Activated CD4-positive, alpha-beta T cell treated with anti-CD3 and anti-CD28 coated beads for 36 hours (primary cell): Measurements from ENCODE around the gene UQCR11. TPM values are rescaled to one million over a fixed set of nuclear protein-coding genes. Genes with fewer than 3 reads are reported as not detected.

Experiments
- ATAC-seq: fragments of 200-7000 bp; cut with Tn5 transposase; one replicate; pipeline ENCODE4 v1.10.0; 2021; ENCODE audit warnings: mild to moderate bottlenecking, moderate library complexity
- CTCF ChIA-PET: fragments of 350-600 bp; sonication (Branson Sonifier 250); formaldehyde crosslinking; loops from one replicate; lab custom pipeline; 2021; ENCODE audit warnings: antibody characterized with exemption; lab: Charles Lee
- POLR2A ChIA-PET: fragments of 350-600 bp; sonication (Branson Sonifier 250); formaldehyde crosslinking; loops from one replicate; lab custom pipeline; 2021; ENCODE audit warnings: antibody characterized with exemption, inconsistent platforms; lab: Charles Lee
- DNase-seq: peaks from one replicate; pipeline ENCODE4 v3.0.0-alpha.2; 2020
- H3K27ac Mint-ChIP-seq: one replicate; pipeline ENCODE4 v1.8.0; 2021; ENCODE audit warnings: mixed read lengths
- H3K27me3 Mint-ChIP-seq: one replicate; pipeline ENCODE4 v1.8.0; 2021; ENCODE audit warnings: mixed read lengths
- H3K36me3 Mint-ChIP-seq: one replicate; pipeline ENCODE4 v1.8.0; 2021; ENCODE audit warnings: low read depth, mixed read lengths
- H3K4me1 Mint-ChIP-seq: one replicate; pipeline ENCODE4 v1.8.0; 2021; ENCODE audit warnings: mixed read lengths
- H3K4me3 Mint-ChIP-seq: one replicate; pipeline ENCODE4 v1.8.0; 2021; ENCODE audit warnings: mild to moderate bottlenecking, moderate library complexity, mixed read lengths
- H3K9me3 Mint-ChIP-seq: one replicate; pipeline ENCODE4 v1.8.0; 2021; ENCODE audit warnings: low read depth, mixed read lengths
- intact Hi-C, 2 experiments: fragments of 100-400 bp; cut with DNase I in 1 of 2; cut with micrococcal nuclease in 1 of 2; formaldehyde crosslinking; loops; one replicate each; pipeline versions ENCODE4 v1.14.2 to v1.15.1; 2022 to 2024; cut with DNase I, micrococcal nuclease
- total RNA-seq, 2 experiments: library from RNA; stranded (reverse); gene quantifications; one replicate each; pipeline ENCODE4 v1.2.3, GENCODE V29; 2021

UQCR11 gene
- total RNA-seq, 2 experiments from 2014 or later, result 152 to 226 TPM

DNA sequence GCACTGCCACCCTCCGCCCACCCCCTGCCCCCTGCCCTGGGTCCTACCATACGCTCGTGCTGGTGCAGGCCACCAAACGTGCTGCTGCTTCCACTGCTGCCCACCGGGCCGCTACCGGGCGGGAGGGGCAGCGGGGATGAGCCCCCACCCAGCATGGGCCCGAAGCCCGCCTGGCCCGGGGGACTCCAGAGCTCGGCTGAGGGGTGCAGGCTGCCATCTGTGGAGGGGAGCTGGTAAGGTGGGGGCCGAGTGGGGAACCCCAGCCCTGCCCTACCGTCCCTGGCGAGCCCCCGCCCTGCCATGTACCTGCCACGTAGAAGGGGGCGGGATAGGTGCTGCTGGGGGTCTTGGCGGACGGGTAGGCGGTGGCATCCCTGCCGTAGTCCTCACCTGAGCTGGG is 16.7 kb upstream of the UQCR11 start:
- Mint-ChIP-seq H3K4me3 (no peak overlapping the region), H3K36me3 (peaks cover 30% of the 10 kb centered on the region), H3K27ac (no peak overlapping the region), H3K9me3 (no peaks in the 10 kb centered on the region), H3K27me3 (no peaks in the 10 kb centered on the region), H3K4me1 (peaks cover 16% of the 10 kb centered on the region)
- intact Hi-C loops, result no loop called here
- no peak for ATAC-seq
- POLR2A ChIA-PET, result no interaction called here
- no peak for DNase-seq
- CTCF ChIA-PET, result interaction anchor here (0.9 kb wide), 1 partner anchor 51 kb away, joined by 3 read pairs; no protein-coding TSS in a partner anchor

DNA sequence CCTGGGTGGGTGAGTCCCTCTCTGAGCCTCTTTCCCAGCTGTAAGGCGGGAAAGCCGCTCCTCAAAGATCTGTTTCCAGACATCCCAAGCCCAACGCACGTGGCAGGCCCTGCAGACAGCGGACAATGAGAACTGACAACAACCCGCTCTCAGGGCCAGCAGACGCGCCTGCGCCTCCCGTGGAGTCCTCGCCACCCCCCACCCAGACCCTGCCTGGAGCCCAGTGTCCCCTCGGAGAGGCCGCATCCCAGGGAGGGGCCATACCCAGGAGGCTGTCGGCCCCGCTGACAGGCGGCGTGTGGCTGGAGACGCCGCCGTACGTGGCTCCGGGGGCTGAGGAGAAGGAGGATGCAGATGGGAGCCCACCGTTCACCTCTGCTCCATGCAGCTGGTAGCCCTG is 16.3 kb upstream of the UQCR11 start:
- Mint-ChIP-seq H3K4me3 (no peak overlapping the region), H3K27ac (no peak overlapping the region), H3K9me3 (no peaks in the 10 kb centered on the region), H3K36me3 (peaks cover 34% of the 10 kb centered on the region), H3K4me1 (peaks cover 20% of the 10 kb centered on the region), H3K27me3 (no peaks in the 10 kb centered on the region)
- ATAC-seq, result no peak
- intact Hi-C loops, result no loop called here
- ChIA-PET CTCF (no interaction called here), POLR2A (no interaction called here)
- DNase-seq, result no peak

DNA sequence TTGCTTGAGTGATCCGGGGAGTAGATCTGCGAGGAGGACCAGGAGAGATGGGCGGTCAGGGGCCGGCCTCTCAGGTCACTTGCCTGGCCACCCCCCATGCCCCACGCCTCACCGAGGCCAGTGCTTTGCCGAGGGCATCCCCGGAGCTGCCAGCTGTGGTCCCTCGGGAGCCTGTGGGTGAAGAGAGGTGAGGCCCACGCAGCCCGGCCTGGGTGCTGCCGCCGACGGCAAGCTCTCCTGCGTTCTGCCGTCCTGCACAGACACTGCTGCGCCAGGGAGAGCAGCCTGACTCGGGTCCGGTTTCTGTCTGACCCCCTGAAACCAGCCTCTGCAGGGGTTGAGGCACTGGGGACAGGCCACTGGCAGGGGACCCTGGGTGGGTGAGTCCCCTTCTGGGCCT is 15.8 kb upstream of the UQCR11 start:
- Mint-ChIP-seq H3K4me1 (peaks cover 22% of the 10 kb centered on the region), H3K9me3 (no peaks in the 10 kb centered on the region), H3K27me3 (no peaks in the 10 kb centered on the region), H3K4me3 (no peak overlapping the region), H3K36me3 (peaks cover 35% of the 10 kb centered on the region), H3K27ac (no peak overlapping the region)
- intact Hi-C loops, result no loop called here
- ChIA-PET CTCF (no interaction called here), POLR2A (no interaction called here)
- ATAC-seq, result no peak
- DNase-seq, result no peak

DNA sequence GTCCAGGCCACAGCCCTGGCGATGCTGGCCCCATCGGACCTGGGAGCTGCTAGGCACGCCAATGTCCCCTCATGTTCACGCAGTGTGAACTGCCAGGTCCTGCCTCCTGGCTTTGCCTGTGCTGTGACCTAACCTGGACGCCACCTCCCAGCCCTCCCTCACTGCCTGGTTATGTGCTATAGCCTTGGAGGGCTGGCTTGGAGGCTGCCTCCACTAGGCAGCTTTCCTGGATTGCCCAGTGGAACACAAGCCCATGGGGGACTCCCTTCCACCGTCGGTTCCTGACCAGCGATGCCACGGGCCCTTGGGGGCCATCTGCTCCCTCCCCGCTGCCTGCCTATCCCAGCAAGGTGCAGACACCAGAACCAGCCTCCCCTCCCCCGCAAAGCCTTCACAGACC is 15.2 kb upstream of the UQCR11 start:
- Mint-ChIP-seq H3K4me1 (peaks cover 22% of the 10 kb centered on the region), H3K4me3 (no peak overlapping the region), H3K9me3 (no peaks in the 10 kb centered on the region), H3K27me3 (no peaks in the 10 kb centered on the region), H3K36me3 (peaks cover 37% of the 10 kb centered on the region), H3K27ac (no peak overlapping the region)
- DNase-seq (no peak), ATAC-seq (no peak)
- ChIA-PET POLR2A (interaction anchor here (0.5 kb wide), 1 partner anchor 172 kb away, joined by 7 read pairs; no protein-coding TSS in a partner anchor), CTCF (no interaction called here)
- intact Hi-C loops, result no loop called here

DNA sequence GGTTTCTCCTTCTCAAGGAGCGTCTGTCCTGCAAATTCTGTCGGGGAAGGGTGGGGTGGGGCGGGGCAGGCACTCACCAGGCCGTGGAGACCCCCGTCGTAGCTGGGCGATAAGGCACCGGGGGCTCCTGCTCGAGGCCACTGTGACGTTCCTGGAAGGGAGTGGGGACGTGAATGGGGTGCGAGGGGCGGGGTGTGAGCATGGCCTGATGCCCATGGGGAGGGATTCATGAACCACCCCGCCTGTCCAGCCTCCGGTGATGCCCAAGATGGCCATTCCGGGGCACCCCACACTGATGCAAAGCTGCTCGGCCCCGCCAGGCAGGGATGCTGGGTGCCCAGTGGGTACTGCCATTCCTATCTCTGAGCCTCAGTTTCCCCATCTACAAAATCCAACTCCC is 14.4 kb upstream of the UQCR11 start:
- Mint-ChIP-seq H3K27ac (no peak overlapping the region), H3K27me3 (no peaks in the 10 kb centered on the region), H3K36me3 (peaks cover 39% of the 10 kb centered on the region), H3K4me1 (peaks cover 22% of the 10 kb centered on the region), H3K4me3 (no peak overlapping the region), H3K9me3 (no peaks in the 10 kb centered on the region)
- no peak for DNase-seq
- intact Hi-C loops, result no loop called here
- no peak for ATAC-seq
- ChIA-PET CTCF (no interaction called here), POLR2A (no interaction called here)

DNA sequence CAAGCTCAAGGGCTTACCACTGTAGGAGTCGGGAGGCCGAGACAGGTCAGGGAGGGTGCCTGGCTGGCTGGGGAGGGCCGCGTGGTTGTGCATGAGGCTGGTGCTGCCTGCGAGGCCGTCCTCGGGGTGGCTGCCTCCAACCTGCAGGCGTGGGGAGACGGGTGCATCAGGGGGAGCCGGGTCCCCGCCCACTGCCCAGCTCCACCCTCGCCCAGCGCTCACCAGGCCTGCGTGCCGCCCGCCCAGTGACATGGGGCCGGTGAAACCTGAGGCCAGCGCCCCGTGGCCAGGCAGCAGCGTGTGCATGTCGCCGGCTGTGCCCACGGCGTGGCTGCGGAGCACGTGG is 13.8 kb upstream of the UQCR11 start:
- Mint-ChIP-seq H3K4me3 (no peak overlapping the region), H3K27ac (no peak overlapping the region), H3K4me1 (peaks cover 22% of the 10 kb centered on the region), H3K9me3 (no peaks in the 10 kb centered on the region), H3K36me3 (peaks cover 38% of the 10 kb centered on the region), H3K27me3 (no peaks in the 10 kb centered on the region)
- intact Hi-C loops, result no loop called here
- ChIA-PET CTCF (no interaction called here), POLR2A (no interaction called here)
- no peak for DNase-seq
- ATAC-seq, result no peak

DNA sequence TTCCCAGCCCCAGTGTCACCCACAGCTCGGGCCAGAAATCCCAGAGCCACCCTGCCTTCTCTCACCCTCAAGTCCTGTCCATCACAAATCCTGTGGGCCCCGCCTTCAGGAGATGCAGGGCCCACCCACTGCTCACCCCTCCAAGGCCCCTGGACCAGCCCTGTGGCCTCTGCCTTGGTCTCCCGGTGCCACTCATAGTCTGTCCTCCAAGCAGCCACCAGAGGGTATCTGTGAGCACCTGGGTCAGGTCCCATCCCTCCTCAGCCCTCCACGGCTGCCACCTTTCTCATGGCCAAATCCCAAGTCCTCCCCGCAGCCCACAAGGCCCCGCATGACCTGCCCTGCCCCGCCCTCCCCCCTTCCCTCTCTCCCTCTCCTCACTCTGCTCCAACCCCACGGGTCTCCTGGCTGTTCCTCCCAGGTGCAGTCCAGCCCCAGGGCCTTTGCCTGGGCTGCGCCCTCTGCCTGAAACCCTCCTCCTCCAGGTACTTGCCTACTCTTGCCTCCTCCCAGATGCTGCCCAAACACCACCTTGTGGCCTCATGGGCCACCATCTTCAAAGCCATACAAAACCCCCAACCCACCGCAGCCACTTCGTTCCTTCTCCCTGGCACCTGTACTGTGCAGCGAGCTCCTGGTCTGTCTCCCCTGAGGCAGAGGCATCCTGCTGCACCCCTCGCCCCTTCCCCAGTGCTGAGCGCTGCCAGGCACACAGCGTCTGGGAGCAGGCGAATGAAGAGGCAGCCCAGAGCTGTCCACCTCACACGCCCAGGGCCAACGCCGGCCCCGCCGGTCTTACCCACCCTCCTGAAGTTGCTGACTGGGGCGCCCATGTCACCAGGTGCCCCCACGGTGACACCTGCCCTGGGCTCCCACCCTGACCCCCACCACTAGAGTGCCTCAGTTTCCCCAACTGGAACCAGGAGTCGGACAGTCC is 13.2 kb upstream of the UQCR11 start:
- peaks cover 22% of the 10 kb centered on the region for H3K4me1 Mint-ChIP-seq
- no peaks in the 10 kb centered on the region for H3K27me3 Mint-ChIP-seq
- ChIA-PET CTCF (no interaction called here), POLR2A (no interaction called here)
- no peak overlapping the region for H3K4me3 Mint-ChIP-seq
- intact Hi-C loops, result no loop called here
- DNase-seq, result peak; percentile 57
- H3K9me3 Mint-ChIP-seq, result no peaks in the 10 kb centered on the region
- peaks cover 41% of the 10 kb centered on the region for H3K36me3 Mint-ChIP-seq
- no peak overlapping the region for H3K27ac Mint-ChIP-seq
- ATAC-seq, result peak; percentile 75

DNA sequence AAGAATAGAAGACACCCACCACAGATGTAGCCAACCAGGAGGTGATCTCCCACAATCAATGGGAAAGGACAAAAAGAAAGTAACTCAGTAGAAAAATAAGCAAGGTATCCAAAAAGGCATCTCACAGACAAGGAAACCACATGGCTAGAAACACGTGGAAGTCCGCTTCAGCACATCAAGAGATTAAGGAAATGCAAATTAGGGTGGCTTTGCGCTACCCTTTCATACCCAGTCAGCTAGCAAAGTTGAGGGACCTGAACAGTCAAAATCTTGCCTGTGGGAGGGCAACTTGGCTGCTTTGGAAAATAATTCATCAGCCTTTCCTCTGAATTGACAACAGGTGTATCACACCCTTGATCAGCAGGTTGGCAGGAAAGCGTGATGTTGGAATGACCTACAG is 11.6 kb upstream of the UQCR11 start:
- peak; percentile 68 for ATAC-seq
- peak; percentile 25 for DNase-seq
- peaks cover 22% of the 10 kb centered on the region for H3K4me1 Mint-ChIP-seq
- ChIA-PET CTCF (interaction anchor here (0.5 to 0.7 kb wide), 2 partner anchors 9 to 23 kb away, joined by 3 to 4 read pairs; no protein-coding TSS in a partner anchor), POLR2A (interaction anchor here (0.6 kb wide), 1 partner anchor 226 kb away, joined by 3 read pairs; no protein-coding TSS in a partner anchor)
- intact Hi-C loops, result no loop called here
- no peak overlapping the region for H3K4me3 Mint-ChIP-seq
- peaks cover 38% of the 10 kb centered on the region for H3K36me3 Mint-ChIP-seq
- no peaks in the 10 kb centered on the region for H3K27me3 Mint-ChIP-seq
- no peaks in the 10 kb centered on the region for H3K9me3 Mint-ChIP-seq
- H3K27ac Mint-ChIP-seq, result peak overlapping the region; percentile 82

DNA sequence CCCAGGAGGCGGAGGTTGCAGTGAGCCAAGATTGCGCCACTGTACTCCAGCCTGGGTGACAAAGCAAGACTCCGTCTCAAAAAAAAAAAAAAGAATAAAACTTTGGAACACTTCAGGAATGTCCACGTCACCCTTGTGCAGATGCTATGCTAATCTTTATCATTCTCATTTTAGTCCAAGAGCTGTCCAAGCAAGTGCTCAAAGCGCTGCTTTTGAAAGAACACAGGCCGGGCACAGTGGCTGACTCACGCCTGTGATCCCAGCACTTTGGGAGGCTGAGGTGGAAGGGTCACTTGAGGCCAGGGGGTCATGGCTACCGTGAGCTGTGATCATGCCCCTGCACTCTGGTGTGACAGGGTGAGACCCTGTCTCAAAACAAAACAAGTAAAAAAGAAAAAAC is 11.1 kb upstream of the UQCR11 start:
- DNase-seq (no peak), ATAC-seq (no peak)
- ChIA-PET CTCF (no interaction called here), POLR2A (no interaction called here)
- Mint-ChIP-seq H3K4me1 (peaks cover 22% of the 10 kb centered on the region), H3K9me3 (no peaks in the 10 kb centered on the region), H3K27ac (peak overlapping the region; percentile 39), H3K27me3 (no peaks in the 10 kb centered on the region), H3K36me3 (peaks cover 39% of the 10 kb centered on the region), H3K4me3 (no peak overlapping the region)
- intact Hi-C loops, result no loop called here

DNA sequence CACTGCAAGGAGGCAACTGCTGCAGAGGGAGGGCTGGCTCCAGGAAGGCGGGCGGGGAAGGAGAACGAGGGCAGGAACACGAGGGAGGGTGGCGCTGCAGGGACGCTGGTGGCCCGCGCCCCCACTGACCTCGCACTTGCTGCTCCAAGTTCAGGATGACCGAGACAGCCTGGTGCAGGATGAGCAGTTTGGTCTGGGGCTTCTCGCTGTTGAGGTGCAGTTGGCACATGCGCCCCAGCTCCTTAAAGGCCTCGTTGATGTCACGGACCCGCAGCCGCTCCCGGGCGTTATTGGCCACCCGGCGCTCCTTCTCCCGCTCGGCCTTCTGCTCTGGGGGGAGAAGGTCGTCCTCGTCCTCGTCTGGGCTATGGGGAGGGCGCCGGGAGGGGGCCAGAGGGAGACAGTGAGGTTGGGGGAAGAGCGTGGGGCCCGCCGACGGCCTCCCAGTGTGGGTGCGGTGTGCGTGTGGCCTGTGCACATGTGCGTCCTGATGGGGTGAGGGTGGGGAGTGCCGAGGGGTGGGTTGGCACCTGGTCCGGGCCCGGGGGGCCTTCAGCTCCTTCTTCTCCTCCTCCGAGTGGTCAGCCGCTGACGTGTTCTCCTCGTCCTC is 10.0 kb upstream of the UQCR11 start:
- DNase-seq (no peak), ATAC-seq (no peak)
- CTCF ChIA-PET, result no interaction called here
- POLR2A ChIA-PET, result no interaction called here
- intact Hi-C loops, result no loop called here
- no peaks in the 10 kb centered on the region for H3K27me3 Mint-ChIP-seq
- H3K27ac Mint-ChIP-seq, result no peak overlapping the region
- H3K4me3 Mint-ChIP-seq, result no peak overlapping the region
- H3K9me3 Mint-ChIP-seq, result no peaks in the 10 kb centered on the region
- H3K4me1 Mint-ChIP-seq, result peaks cover 32% of the 10 kb centered on the region
- peaks cover 46% of the 10 kb centered on the region for H3K36me3 Mint-ChIP-seq

DNA sequence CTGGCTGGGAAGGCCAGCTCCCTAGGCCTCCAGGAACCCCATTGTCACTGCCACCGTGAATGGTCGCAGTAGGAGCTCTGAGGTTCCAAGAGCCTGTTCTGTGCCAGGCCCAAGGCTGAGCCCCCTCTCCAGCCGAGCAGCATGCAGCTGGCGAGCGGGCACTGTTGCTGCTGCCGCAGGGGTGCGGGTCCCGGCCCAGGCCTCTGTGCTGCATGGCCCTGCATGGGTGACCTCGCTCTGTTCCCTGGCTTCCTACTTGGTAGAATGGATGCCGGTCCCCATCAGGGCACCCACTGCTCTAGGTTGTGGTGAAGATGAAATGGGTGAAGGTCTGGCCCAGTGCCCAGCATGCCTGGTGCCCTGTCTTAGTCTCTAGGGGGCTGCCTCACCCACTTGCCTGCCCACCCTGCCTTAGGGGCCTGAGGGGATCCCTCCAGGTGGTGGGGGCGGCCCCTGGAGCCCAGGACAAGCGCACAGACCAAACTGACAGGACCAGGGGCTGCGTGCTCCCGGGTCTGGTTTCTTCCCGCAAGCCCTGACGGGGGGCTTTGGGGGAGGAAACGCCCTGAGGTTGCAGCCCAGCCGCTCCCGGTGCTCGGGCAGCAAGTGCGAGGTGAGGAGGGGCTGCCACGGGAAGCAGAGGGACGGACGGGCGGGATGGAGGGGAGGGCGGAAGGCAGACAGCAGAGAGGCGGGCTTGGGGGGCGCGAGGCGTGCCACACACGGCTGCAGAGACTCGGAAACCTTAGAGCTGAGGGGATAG is 8.7 kb upstream of the UQCR11 start:
- H3K27me3 Mint-ChIP-seq, result no peaks in the 10 kb centered on the region
- intact Hi-C loops, result no loop called here
- DNase-seq, result no peak
- H3K4me3 Mint-ChIP-seq, result no peak overlapping the region
- H3K9me3 Mint-ChIP-seq, result no peaks in the 10 kb centered on the region
- ChIA-PET POLR2A (interaction anchor here (0.5 kb wide), 1 partner anchor 261 kb away, joined by 5 read pairs; no protein-coding TSS in a partner anchor), CTCF (no interaction called here)
- peaks cover 46% of the 10 kb centered on the region for H3K36me3 Mint-ChIP-seq
- no peak for ATAC-seq
- H3K27ac Mint-ChIP-seq, result no peak overlapping the region
- H3K4me1 Mint-ChIP-seq, result peaks cover 41% of the 10 kb centered on the region
